HG03280 (cell line): ENCODE measurements around the gene BRSK2.
"Not testable (repeated sequence)": the region's sequence is repeated elsewhere in the genome, so short reads cannot be mapped to it uniquely, and the experiment has no call there.

Source experiments
- ATAC-seq: cut with Tn5 transposase; IDR thresholded peaks from one replicate; pipeline ENCODE4 v1.9.1; 2021; ENCODE audit warnings: mild to moderate bottlenecking, moderate library complexity; ENCODE audit not compliant: unreplicated experiment

The BRSK2 gene

DNA sequence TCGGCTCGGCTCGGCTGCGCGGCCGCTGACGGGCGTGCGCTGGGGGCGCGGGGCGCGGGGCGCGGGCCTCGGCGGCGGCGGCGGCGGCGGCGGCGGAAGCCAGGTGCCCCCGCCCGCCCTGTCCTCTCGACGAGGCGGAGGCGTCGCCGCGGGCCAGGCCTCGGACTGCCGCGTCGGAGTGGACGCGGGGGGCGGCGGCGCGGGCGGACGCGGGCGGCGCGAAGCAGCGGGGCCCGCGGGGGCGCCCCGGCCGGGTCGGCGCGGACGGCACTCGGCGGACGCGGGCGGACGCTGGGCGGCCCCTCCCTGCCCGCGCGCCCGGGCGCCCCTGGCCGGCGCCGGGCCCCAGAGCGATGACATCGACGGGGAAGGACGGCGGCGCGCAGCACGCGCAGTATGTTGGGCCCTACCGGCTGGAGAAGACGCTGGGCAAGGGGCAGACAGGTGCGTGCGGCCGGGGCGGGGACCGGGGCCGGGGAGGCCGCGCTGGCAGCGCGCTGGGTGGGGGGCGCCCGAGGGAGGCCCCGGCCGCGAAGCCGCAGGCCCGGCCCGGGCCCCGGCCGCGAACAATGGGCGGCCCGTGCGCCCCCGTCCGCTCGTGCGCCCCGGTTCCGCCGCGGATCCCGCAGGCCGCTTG is at the start of gene BRSK2:
TSS of gene BRSK2 (plus strand) at position 3 of the 637 bp plus-strand sequence. CDS start at position 354, 351 bp downstream.
- no peak for ATAC-seq

DNA sequence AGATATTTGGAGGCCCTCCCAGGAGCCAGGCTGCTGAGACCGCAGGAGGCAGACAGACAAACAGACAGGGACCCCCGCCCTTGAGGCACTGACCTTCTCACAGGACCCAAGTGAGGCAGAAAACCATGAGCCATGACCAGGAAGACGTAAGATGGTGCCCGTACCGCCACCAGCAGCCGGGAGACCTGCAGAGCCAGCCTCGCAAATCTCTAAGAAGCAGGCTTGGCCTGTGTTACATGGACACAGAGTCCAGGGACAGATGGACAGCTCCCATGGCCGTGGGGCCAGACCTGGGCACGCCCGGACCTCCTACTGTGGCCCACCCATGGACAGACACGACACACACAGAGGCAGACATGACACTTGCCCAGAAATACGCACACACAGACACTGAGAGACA is 49.6 kb upstream of the BRSK2 start:
- no peak for ATAC-seq

DNA sequence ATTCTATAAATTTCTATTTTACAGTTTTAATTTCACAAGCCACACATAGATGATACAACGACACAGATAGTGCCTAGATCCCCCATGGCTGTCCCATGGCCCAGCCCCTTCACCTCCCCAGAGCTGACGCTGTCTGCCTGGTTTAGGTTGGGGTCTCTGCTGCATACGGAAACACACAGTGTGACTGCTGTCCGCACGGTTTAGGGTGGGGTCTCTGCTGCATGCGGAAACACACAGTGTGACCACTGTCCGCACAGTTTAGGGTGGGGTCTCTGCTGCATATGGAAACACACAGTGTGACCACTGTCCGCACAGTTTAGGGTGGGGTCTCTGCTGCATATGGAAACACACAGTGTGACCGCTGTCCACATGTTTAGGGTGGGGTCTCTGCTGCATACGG is 48.5 kb upstream of the BRSK2 start:
- not testable (repeated sequence) for ATAC-seq

DNA sequence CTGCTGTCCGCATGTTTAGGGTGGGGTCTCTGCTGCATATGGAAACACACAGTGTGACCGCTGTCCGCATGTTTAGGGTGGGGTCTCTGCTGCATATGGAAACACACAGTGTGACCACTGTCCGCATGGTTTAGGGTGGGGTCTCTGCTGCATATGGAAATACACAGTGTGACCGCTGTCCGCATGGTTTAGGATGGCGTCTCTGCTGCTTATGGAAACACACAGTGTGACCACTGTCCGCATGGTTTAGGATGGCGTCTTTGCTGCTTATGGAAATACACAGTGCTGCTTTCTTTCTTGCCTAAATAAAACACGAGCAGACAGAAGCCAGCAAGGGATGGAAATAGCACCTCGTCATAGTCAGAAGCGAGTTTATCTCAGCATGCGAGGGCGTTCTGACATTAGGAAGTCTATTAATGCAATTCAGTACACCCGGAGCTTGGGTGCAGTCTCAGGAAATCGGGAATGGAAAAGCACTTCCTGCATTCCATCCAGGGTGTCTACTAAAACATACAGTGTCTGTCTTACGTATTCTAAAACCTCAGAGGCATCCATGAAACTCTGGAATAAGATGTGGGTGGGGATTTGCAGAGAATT is 47.7 kb upstream of the BRSK2 start:
- no peak for ATAC-seq

DNA sequence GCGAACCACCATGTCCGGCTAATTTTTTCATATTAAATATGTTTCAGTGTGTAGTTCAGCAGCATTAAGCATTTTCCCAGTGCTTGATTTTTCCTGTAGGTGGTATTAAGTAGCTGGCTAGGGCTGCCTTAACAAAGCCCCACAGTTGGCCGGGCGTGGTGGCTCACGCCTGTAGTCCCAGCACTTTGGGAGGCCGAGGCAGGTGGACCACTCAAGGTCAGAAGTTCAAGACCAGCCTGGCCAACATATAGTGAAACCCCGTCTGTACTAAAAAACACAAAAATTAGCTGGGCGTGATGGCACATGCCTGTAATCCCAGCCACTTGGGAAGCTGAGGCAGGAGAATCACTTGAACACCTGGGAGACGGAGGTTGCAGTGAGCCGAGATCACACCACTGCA is 46.8 kb upstream of the BRSK2 start:
- no peak for ATAC-seq

DNA sequence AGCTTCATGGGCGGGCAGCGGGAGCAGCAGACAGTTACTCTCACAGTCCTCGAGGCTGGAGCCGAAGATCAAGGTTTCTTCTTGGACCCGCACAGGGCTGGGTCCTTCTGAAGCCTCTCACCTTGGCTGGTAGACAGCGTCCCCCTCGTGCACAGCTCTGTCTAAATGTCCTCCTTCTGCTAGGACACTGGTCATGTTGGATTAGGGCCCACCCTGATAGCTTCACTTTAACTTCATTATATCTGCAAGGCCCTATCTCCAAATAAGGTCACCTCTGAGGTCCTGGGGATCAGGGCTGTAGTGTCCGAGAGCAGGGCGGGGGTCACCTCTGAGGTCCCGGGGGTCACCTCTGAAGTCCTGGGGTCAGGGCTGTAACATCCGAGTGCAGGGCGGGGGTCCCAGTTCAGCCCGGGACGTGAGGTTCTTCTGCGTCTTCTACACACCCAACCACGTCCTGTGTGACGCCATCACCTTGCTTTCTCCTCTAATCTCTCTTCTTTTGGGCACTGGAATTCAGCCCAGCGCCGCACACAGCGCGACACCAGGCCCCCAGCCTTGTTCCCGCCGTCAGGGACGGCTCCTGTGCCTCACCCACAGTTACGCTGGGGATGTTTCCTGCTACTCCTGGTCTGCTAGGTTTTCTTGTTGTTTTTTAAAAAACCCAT is 46.2 kb upstream of the BRSK2 start:
- ATAC-seq: no peak

DNA sequence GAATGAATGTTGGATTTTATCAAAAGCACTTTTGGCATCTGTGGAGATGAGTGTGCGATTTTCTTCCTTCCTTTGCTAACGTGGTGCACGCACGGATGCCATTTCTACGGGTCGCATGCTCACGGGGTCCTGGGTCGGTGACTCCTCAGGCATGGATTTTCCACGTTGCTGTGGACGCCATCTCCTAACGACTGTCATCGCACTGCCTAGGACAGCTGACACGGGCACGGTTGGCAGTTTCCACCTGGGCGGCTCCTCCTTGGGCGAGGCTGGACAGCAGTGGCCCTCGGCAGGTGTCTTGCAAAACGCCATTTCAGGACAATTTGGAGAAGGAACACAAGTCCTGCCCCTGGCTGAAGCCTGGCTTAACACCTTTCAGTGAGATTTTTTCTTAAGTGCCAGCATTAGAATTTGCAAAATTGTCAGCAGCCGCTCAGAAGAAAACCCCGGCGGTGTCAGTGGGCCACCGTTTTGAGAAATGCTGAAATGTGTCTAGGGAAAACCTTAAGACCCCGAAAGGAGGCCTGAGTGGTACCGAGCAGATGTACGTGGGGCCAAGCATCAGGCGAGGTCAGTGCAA is 45.6 kb upstream of the BRSK2 start:
- no peak for ATAC-seq

DNA sequence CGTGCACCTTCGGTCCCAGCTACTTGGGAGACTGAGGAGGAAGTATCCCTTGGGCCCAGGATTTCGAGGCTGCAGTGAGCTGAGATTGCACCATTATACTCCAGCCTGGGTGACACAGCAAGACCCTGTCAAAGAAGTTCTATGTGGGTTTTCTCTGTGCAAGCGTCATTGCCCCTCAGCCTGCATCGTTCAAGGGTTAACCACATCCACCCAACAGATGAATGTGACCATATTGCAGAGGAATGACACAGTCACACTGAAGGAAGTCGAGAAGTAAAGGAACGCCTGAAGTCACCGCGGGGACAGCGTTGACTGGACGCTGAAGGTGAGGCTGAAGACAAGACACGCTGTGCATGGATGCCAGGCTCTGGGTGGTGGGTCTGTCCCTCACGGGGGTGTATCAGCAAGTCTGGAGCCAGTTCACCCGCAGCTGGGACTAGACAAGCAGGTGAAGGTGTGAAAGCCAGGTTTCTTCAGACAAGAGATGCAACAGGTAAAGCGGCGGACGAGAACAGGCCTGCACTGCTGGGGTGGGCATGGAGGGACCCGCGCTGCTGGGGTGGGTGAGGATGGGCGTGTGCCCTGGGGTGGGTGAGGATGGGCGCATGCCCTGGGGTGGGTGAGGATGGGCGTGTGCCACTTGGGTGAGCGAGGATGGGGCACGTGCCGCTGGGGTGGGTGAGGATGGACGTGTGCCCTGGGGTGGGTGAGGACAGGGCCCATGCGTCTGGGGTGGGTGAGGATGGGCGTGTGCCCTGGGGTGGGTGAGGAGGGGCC is 43.8 kb upstream of the BRSK2 start:
- ATAC-seq: no peak

DNA sequence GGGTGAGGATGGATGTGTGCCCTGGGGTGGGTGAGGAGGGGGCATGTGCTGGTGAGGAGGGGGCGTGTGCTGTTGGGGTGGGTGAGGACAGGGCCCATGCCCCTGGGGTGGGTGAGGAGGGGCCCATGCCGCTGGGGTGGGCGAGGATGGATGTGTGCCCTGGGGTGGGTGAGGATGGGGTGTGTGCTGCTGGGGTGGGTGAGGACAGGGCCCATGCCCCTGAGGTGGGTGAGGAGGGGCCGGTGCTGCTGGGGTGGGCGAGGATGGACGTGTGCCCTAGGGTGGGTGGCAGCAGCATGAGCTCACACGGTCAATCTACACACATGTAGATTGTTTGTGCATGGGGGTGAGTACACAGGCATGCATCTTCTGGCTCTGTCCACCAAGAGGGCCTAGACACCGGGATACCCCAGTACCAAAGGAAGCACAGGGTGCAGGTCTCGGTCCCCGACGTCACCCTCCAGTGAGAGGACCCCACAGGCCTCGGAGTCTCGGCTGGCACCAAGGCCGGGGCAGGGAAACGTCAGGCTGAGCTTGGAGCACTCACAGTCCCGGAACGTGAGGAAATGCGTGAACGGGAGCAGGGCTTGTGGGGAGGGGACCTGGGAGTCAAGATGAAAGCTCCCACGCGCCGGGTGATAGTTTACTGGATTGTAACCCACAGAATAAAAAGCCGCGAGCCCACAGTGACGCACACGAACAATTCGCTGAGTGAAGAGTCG is 42.9 kb upstream of the BRSK2 start:
- ATAC-seq: no peak

DNA sequence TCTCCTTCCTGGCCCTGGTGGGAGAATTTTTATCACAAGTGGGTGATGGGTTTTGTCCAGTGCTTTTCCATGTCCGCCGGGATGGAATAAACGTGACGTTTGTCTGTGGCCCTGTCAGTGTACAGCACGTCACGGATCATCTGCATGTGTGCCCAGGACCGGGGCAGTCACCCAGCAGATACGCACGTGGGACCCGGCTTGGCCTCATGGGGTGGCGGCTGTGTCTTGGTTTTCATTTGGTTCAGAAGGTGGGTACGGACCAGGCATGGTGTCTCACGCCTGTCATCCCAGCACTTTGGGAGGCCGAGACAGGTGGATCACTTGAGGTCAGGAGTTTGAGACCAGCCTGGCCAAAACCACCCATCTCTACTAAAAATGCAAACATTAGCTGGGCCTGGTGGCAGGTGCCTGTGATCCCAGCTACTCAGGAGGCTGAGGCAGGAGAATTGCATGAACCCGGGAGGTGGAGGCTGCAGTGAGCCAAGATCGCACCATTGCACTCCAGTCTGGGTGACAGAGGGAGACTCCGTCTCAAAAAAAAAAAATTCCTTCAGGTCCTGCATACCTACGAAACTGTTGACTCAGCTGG is 42.2 kb upstream of the BRSK2 start:
- not testable (repeated sequence) for ATAC-seq

DNA sequence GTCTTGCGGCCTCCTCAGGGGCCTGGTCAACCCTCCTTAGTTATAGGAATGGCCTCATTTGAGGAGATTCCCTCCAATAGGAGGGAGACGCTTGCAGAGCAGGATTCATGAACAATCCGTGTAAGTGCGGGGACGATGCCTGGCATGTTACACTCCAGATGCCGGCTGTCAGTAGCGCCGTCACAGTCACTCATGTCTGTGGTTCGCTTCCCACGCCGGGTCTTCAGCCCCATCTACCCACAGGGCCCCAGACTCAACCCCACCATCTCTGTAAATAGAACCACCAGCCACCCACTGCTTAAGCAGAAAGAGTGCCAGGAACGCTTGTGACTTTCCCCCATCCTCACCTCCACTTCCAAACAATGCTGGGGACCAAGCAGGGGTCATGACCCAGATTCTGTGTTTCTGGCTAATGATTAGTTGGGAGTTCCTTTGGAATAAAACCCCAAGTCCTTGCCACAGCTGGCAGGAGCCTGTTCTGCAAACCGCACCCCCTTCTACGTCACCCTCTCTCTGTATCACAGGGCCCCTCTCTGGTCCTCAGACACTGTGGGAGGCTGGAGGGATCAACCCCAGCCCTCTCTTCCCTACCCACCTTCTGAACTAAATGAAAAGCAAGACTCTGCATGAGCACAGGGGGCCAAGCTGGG is 41.5 kb upstream of the BRSK2 start:
- no peak for ATAC-seq

DNA sequence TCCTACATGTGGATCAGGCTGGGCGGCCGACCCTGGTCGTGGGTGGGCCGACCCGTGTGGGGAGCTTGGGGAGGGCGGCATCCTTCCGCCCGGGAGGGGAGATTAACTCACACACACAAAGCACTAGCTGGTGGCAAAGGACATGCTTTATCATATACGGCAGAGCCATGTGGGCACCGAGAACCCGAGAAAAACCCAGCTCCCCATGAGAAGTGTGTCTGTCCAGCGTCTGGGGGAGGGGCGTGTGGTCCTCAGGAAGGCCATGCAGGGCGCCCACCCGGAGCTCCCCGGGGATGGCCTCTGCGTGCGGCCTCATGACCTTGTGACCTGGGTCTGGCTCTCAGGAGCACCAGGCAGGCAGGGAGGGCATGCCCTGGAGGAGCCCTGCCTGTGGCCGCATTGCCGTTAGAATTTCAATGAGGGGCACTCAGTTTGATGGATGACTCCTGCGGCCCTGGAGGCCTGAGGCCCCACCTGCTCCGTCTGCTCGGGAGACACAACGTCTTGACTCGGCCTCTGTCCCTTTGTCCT is 40.9 kb upstream of the BRSK2 start:
- no peak for ATAC-seq

DNA sequence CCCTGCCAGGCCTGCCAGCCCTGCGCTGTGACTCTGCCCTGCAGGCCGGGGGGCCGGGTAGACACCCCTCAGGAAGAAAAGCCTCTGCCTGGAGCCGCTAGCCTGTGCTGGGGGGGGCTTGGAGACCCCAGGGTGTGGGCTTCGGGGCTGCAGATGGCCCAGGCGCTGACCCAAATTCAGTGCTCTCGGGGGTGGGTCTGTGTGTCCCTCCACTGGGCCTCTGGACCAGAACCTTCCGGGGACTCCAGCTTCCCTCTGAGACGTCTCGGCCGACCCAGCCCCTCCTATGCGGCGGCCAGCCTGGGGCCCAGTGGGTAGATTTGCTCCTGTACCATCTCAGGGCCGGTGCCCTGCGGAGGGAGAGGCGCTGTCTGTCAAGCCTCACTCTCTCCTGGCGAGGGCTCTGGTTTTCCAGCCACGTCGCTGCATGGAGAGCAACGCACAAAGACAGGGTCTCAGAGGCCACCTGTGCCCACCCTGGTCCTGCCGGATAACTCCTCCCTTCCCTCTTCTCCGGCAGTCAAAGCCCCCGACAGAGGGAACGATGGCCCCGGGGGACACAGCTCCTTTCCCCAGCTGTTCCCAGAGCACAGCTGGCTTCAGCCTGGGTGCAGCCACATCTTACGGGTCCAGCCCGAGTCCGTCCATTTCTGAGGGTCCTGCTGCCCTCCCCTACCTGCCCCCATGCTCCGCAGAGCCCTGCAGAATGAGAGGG is 40.2 kb upstream of the BRSK2 start:
- ATAC-seq: no peak

DNA sequence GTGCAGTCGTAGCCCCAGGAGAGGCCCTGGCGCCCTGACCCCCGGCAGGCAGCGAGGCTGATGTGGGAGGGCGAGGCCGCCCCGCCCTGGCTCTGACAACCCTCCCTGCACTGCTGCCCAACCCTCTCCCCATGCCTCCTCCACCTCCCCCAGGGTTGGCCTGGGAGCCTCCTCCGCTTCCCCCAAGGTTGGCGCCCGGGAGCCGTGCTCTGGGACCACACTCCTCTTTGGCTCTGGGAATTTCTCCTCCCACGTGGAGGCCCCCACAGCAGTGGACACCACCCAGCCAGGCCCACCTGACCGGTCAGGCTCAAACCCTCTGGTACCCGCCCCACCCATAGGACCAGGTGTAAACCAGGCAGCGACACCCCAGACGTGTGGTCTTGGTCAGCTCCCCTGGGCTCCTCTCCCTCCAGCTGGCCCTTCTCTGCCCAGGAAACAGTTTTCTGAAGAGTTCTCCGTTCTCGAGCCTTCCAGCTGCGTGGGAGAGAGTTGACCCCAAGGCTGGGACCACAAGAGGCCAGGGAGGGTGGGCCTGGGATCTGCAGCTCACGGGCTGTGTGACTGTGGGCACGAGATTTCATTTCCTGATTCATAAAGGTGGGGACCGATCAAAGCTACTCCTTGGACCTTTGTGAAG is 39.5 kb upstream of the BRSK2 start:
- ATAC-seq: no peak

DNA sequence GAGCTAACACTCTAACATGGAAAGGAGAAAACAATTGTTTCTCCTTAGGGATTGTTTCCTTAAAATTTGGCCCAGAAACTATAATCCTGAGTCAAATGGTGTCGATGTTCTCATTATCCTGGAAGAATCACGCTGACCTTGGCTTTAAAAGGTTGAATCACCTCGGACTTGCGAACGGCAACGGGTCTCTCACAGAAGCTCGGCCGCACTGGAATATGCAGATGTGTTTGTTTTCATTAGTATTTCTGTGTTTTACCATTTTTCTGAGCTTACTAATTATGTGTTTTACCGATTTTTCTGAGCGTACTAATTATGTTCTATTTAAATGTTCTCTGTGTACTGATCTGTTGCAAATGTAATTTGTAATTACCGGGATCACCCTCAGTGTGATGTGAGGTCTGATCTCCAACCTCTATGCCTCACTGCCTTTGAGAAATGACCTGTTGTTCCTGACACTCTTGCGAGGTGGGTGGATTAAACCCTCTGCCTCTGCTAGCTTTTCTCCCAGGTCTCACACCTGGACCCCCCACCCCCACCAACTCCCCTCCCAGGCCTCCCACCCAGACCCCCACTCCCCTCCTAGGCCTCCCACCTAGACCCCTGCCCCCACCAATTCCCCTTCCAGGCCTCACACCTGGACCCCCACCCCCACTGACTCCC is 38.3 kb upstream of the BRSK2 start:
- ATAC-seq: no peak

DNA sequence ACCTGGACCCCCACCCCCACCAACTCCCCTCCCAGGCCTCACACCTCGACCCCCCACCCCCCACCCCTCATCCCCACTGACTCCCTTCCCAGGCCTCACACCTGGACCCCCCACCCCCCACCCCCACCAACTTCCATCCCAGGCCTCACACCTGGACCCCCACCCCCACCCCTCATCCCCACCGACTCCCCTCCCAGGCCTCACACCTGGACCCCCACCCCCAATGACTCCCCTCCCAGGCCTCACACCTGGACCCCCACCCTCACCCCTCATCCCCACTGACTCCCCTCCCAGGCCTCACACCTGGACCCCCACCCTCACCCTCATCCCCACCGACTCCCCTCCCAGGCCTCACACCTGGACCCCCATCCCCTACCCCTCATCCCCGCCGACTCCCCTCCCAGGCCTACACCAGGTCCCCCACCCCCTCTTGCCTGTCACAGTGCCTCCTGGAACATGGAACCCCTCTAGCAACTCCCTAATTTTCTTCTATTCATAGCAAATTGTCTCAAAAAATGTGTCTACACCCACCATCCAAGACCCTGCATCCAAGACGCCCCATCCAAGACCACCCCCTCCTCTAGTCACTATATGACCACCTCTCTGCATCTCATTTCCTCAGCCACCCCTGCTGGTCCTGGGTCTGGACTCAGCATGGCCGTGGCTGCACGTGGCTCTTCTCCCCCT is 36.9 kb upstream of the BRSK2 start:
- no peak for ATAC-seq

DNA sequence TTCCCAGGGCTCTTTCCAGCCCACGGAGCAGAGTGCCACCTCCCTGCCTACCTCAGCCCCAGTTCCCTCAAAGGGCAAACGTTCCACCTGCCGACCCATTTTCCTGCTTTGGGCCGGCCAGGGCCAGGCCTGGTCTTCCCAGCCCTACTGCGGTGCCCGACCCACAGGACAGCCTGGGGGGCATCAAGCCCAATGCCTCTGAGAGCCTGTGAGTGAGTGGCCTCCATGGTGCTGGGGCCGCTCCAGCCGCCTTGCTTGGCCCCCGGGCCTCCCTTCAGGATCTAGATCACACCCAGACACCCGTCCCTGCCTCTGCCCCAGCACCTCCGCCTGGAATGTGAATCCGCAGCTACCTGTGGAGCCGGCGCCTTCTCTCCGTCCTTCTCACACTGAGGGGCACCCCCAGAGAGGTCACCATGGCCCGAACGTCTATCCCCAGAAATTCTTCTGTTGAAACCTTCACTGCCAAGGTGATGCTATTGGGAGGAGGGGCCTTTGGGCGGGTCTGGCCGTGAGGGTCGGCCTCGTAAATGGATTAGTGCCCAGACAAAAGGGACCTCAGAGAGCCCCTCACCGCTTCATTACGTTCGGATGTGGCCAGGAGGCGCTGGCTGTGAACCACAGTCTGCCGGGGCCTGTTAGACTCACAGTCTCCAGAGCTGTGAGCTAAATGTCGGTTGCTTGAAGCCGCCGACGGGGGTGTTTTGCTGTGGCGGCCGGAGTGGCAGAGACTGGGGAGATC is 36.2 kb upstream of the BRSK2 start:
- no peak for ATAC-seq
